HCT116 (cell line): ENCODE data around the gene SLC2A5. TPM values are rescaled to one million over a fixed set of nuclear protein-coding genes. Genes with fewer than 3 reads are reported as not detected.

Experiments
- ATAC-seq: fragments of 200-7000 bp; cut with Tn5 transposase; 2 replicates; pipeline ENCODE4 v1.9.1; 2020; ENCODE audit warnings: mild to moderate bottlenecking, moderate library complexity
- BruUV-seq: library from RNA; stranded (reverse); fragments of 400-500 nt; replicated peaks from 2 replicates; lab custom pipeline; 2021; lab: Mats Ljungman, UMichigan
- CTCF ChIA-PET: fragments of 300-600 bp; sonication (Branson Sonifier 250); formaldehyde crosslinking; loops from one replicate; lab custom pipeline; 2021; ENCODE audit warnings: antibody characterized with exemption; lab: Charles Lee
- POLR2A ChIA-PET: fragments of 300-600, 350-600 bp; sonication (Branson Sonifier 250); formaldehyde crosslinking; loops from one replicate; lab custom pipeline; 2021; ENCODE audit warnings: antibody characterized with exemption; lab: Charles Lee
- RAD21 ChIA-PET, 2 experiments: fragments of 300-600 bp; sonication (Branson Sonifier 250); formaldehyde crosslinking; loops; one replicate each; lab custom pipeline; 2023; ENCODE audit warnings: low total read pairs in 2 of 2; ENCODE audit not compliant: uncharacterized antibody in 2 of 2, unreplicated experiment in 2 of 2, low non-redundant PET in 1 of 2; lab: Charles Lee
- DNase-seq: peaks from one replicate; pipeline ENCODE4 v3.0.0-alpha.2; 2010; ENCODE audit warnings: low read depth, low spot score
- H2AFZ ChIP-seq: fragments of 200-600 bp; shearing (Covaris generic), sonication (generic); 2 replicates; pipeline ENCODE4 v1.6.1; 2017; ENCODE audit warnings: low read depth, mixed run types, mixed read lengths, antibody characterized with exemption, low read length; ENCODE audit not compliant: poor library complexity, severe bottlenecking
- H3K27ac ChIP-seq: 2 replicates; pipeline ENCODE4 v1.5.1; 2012; ENCODE audit warnings: low read depth, low read length
- H3K27me3 ChIP-seq: fragments of 200-600 bp; sonication (generic); 2 replicates; pipeline ENCODE4 v1.6.1; 2016; ENCODE audit warnings: mixed run types, low read length, mixed read lengths; ENCODE audit not compliant: insufficient read depth
- H3K36me3 ChIP-seq, 2 experiments: fragments of 200-500 bp in 1 of 2; fragments of 200-600 bp in 1 of 2; sonication (Bioruptor generic) in 1 of 2; sonication (generic) in 1 of 2; 2 replicates each; pipeline versions ENCODE4 v1.5.1 to v1.6.1; 2014 to 2016; ENCODE audit warnings: low read length in 2 of 2, inconsistent platforms in 1 of 2, mixed read lengths in 1 of 2, mixed run types in 1 of 2; ENCODE audit not compliant: insufficient read depth in 2 of 2, control insufficient read depth in 1 of 2
- H3K4me1 ChIP-seq, 2 experiments: fragments of 200-600 bp in 1 of 2; sonication (generic) in 1 of 2; 2 replicates each; pipeline versions ENCODE4 v1.5.1 to v1.6.1; 2012 to 2017; ENCODE audit warnings: low read length in 2 of 2, inconsistent platforms in 1 of 2, mild to moderate bottlenecking in 1 of 2, mixed read lengths in 1 of 2, mixed run types in 1 of 2, moderate library complexity in 1 of 2; ENCODE audit not compliant: insufficient read depth in 2 of 2, control insufficient read depth in 1 of 2
- H3K4me2 ChIP-seq: fragments of 200-600 bp; sonication (generic); 2 replicates; pipeline ENCODE4 v1.6.1; 2017; ENCODE audit warnings: mixed run types, low read length, mixed read lengths
- H3K4me3 ChIP-seq, 2 experiments: fragments of 200-600 bp in 1 of 2; sonication (generic) in 1 of 2; replicated peaks in 1 of 2; 2 replicates each; pipeline ENCODE4 v1.5.1; 2011 to 2016; ENCODE audit warnings: low read length in 2 of 2, control low read depth in 1 of 2, low read depth in 1 of 2, mild to moderate bottlenecking in 1 of 2, mixed read lengths in 1 of 2, mixed run types in 1 of 2
- H3K79me2 ChIP-seq: fragments of 200-600 bp; sonication (generic); 2 replicates; pipeline ENCODE4 v1.6.1; 2017; ENCODE audit warnings: mild to moderate bottlenecking, mixed run types, low read length, moderate library complexity, mixed read lengths; ENCODE audit not compliant: insufficient read depth
- H3K9ac ChIP-seq: fragments of 200-600 bp; sonication (generic); 2 replicates; pipeline ENCODE4 v1.6.1; 2016; ENCODE audit warnings: low read length, mixed read lengths
- H3K9me2 ChIP-seq: fragments of 200-600 bp; sonication (generic), shearing (Covaris generic); 2 replicates; pipeline ENCODE4 v1.6.1; 2017; ENCODE audit warnings: mixed run types, mild to moderate bottlenecking, moderate library complexity; ENCODE audit not compliant: insufficient read depth
- H3K9me3 ChIP-seq, 2 experiments: fragments of 200-500 bp in 1 of 2; fragments of 200-600 bp in 1 of 2; sonication (Bioruptor generic) in 1 of 2; sonication (generic) in 1 of 2; 2 replicates each; pipeline ENCODE4 v1.6.1; 2014 to 2017; ENCODE audit warnings: low read length in 2 of 2, mixed read lengths in 2 of 2, inconsistent platforms in 1 of 2, low read depth in 1 of 2, mild to moderate bottlenecking in 1 of 2, mixed run types in 1 of 2, moderate library complexity in 1 of 2; ENCODE audit not compliant: control insufficient read depth in 1 of 2, insufficient read depth in 1 of 2
- H4K20me1 ChIP-seq: fragments of 200-600 bp; sonication (generic), shearing (Covaris generic); 2 replicates; pipeline ENCODE4 v1.6.1; 2017; ENCODE audit warnings: mixed run types, mild to moderate bottlenecking, moderate library complexity; ENCODE audit not compliant: insufficient read depth
- ATF3 ChIP-seq: IDR thresholded peaks from 2 replicates; pipeline ENCODE4 v1.6.1; 2012
- CBX3 ChIP-seq: IDR thresholded peaks from 2 replicates; pipeline ENCODE4 v1.6.1; 2012; ENCODE audit warnings: low read depth
- CEBPB ChIP-seq: IDR thresholded peaks from 2 replicates; pipeline ENCODE4 v1.6.1; 2012; ENCODE audit warnings: low read depth
- CTCF ChIP-seq, 3 experiments: fragments of 200-600 bp in 1 of 3; sonication (generic) in 1 of 3; IDR thresholded peaks in 2 of 3; conservative IDR thresholded peaks in 1 of 3; 2 replicates each; pipeline ENCODE4 v1.5.1; 2012 to 2017; ENCODE audit warnings: low read depth in 2 of 3, low read length in 2 of 3, antibody characterized with exemption in 1 of 3, borderline replicate concordance in 1 of 3, control low read depth in 1 of 3, mild to moderate bottlenecking in 1 of 3, mixed read lengths in 1 of 3, mixed run types in 1 of 3, moderate library complexity in 1 of 3; ENCODE audit not compliant: insufficient read depth in 1 of 3
- EGR1 ChIP-seq: IDR thresholded peaks from 2 replicates; pipeline ENCODE4 v1.6.1; 2012; ENCODE audit warnings: low read depth
- EZH2 ChIP-seq: fragments of 200-600 bp; sonication (generic); IDR thresholded peaks from 2 replicates; pipeline ENCODE4 v1.6.1; 2017; ENCODE audit warnings: antibody characterized with exemption, mixed run types
- EZH2phosphoT487 ChIP-seq: fragments of 200-600 bp; IDR thresholded peaks from 2 replicates; pipeline ENCODE4 v1.6.1; 2018; ENCODE audit warnings: antibody characterized with exemption, borderline replicate concordance
- FOSL1 ChIP-seq: IDR thresholded peaks from 2 replicates; pipeline ENCODE4 v1.6.1; 2012; ENCODE audit warnings: low read depth
- JUND ChIP-seq: IDR thresholded peaks from 2 replicates; pipeline ENCODE4 v1.6.1; 2012
- MAX ChIP-seq: IDR thresholded peaks from 2 replicates; pipeline ENCODE4 v1.6.1; 2012
- POLR2A ChIP-seq: IDR thresholded peaks from 2 replicates; pipeline ENCODE4 v1.7.0; 2011; ENCODE audit warnings: borderline replicate concordance; ENCODE audit not compliant: insufficient read depth, insufficient read length; ENCODE audit errors: extremely low read depth
- POLR2AphosphoS5 ChIP-seq: IDR thresholded peaks from 2 replicates; pipeline ENCODE4 v1.6.1; 2011; ENCODE audit warnings: mild to moderate bottlenecking, low read depth, low read length, moderate library complexity
- RAD21 ChIP-seq: IDR thresholded peaks from 2 replicates; pipeline ENCODE4 v1.6.1; 2012; ENCODE audit warnings: low read depth, mild to moderate bottlenecking
- REST ChIP-seq: IDR thresholded peaks from 2 replicates; pipeline ENCODE4 v1.6.1; 2012; ENCODE audit warnings: low read depth
- SIN3A ChIP-seq: IDR thresholded peaks from 2 replicates; pipeline ENCODE4 v1.6.1; 2012; ENCODE audit warnings: low read depth
- SP1 ChIP-seq: IDR thresholded peaks from 2 replicates; pipeline ENCODE4 v1.6.1; 2012; ENCODE audit warnings: low read depth
- TCF7L2 ChIP-seq: IDR thresholded peaks from 2 replicates; pipeline ENCODE4 v1.7.0; 2011; ENCODE audit warnings: borderline replicate concordance, inconsistent platforms; ENCODE audit not compliant: insufficient read depth, insufficient read length; ENCODE audit errors: extremely low read depth
- ZFX ChIP-seq: fragments of 450-650 bp; IDR thresholded peaks from 2 replicates; pipeline ENCODE4 v1.6.1; 2017
- ZNF274 ChIP-seq: fragments of 200-500 bp; sonication (Bioruptor generic); IDR thresholded peaks from 2 replicates; pipeline ENCODE4 v1.6.1; 2014; ENCODE audit warnings: mild to moderate bottlenecking, low read depth, low read length, inconsistent platforms
- intact Hi-C: fragments of 100-400 bp; cut with micrococcal nuclease; formaldehyde crosslinking; loops from 2 replicates; pipeline ENCODE4 v1.10.0; 2022
- total RNA-seq: library from RNA; stranded (reverse); gene quantifications from one replicate; pipeline ENCODE4 v1.2.1, GENCODE V29; 2021; ENCODE audit not compliant: unreplicated experiment

The SLC2A5 gene
- total RNA-seq, 1 experiment from 2014 or later: not detected

- ChIA-PET CTCF (no interaction called here), RAD21 (no interaction called here)
- H3K27me3 ChIP-seq: no peaks in the 10 kb centered on the region
- no peaks in the 10 kb centered on the region for H3K9me3 ChIP-seq
- peaks cover 0 to 8% of the 10 kb centered on the region in 2 experiments; a peak in 1 of 4 replicates for H3K4me1 ChIP-seq
- TF ChIP-seq EZH2phosphoT487: no peak
- TF ChIP-seq FOSL1: no peak
- no peak for TF ChIP-seq POLR2AphosphoS5
- no peak for TF ChIP-seq JUND
- no peak for TF ChIP-seq ZFX
- no peak for TF ChIP-seq ATF3
- no peak for TF ChIP-seq CEBPB
- no peak for TF ChIP-seq POLR2A
- TF ChIP-seq ZNF274: no peak
- TF ChIP-seq EZH2: no peak
- TF ChIP-seq CBX3: no peak
- TF ChIP-seq SIN3A: no peak
- TF ChIP-seq EGR1: no peak
- no peak for TF ChIP-seq SP1
- no peak for TF ChIP-seq RAD21
- no peak for TF ChIP-seq REST
- TF ChIP-seq TCF7L2: no peak
- no peak for TF ChIP-seq CTCF (IDR thresholded peaks at IDR 0.05 in 2 of 3, conservative IDR thresholded peaks at IDR 0.05 in 1 of 3; ENCODE audit: borderline replicate concordance in 1 of 3, insufficient read depth in 1 of 3, low read depth in 2 of 3, low read length in 2 of 3)
- no peak for TF ChIP-seq MAX
- TF ChIP-seq, all 23 proteins: peak for 0
- no TSS peak for BruUV-seq
- no peak for DNase-seq
- no peak overlapping the region for H2AFZ ChIP-seq
- no peaks in the 10 kb centered on the region for H3K9me2 ChIP-seq
- H3K79me2 ChIP-seq: no peaks in the 10 kb centered on the region
- no peak for ATAC-seq
- no peak overlapping the region for H3K9ac ChIP-seq
- H3K4me2 ChIP-seq: no peak overlapping the region
- H3K36me3 ChIP-seq: no peaks in the 10 kb centered on the region
- H4K20me1 ChIP-seq: no peaks in the 10 kb centered on the region
- H3K4me3 ChIP-seq: no peak overlapping the region
- H3K27ac ChIP-seq: no peak overlapping the region
- POLR2A ChIA-PET: no interaction called here
- intact Hi-C loops: no loop called here
Measured at GRCh38 chr1:9065213-9065751, 4.2 kb downstream of the SLC2A5 start.
